Brain microvascular endothelial cell (primary cell): ENCODE data around the gene HOXD8.

Experiments used
- DNase-seq: peaks from one replicate; pipeline ENCODE4 v3.0.0-alpha.2; 2020
- H3K27ac ChIP-seq: fragments of 250-450 bp; sonication (Bioruptor Pico); 2 replicates; pipeline ENCODE4 v1.5.1; 2020; ENCODE audit warnings: mild to moderate bottlenecking, moderate library complexity
- H3K27me3 ChIP-seq: fragments of 250-450 bp; sonication (Bioruptor Pico); replicated peaks from 2 replicates; pipeline ENCODE4 v1.5.1; 2020; ENCODE audit warnings: mild to moderate bottlenecking
- H3K36me3 ChIP-seq: fragments of 250-450 bp; sonication (Bioruptor Pico); replicated peaks from 2 replicates; pipeline ENCODE4 v1.5.1; 2020; ENCODE audit warnings: mild to moderate bottlenecking
- H3K4me3 ChIP-seq: 2 replicates; pipeline ENCODE4 v1.5.1; 2011; ENCODE audit warnings: low read depth, mild to moderate bottlenecking, control low read depth, low read length, moderate library complexity
- in situ Hi-C: cut with HindIII; loops from 2 replicates; pipeline ENCODE4 v1.10.0; 2017; ENCODE audit warnings: low sequenced_read_pairs, low pct_ligation_motif_present
- TF ChIP-seq, protein P1 (sequence below): IDR thresholded peaks from 2 replicates; pipeline ENCODE4 v1.5.1; 2011; ENCODE audit warnings: low read depth, mild to moderate bottlenecking, moderate library complexity, low read length, control low read depth, inconsistent platforms; ENCODE audit errors: missing control alignments

Gene HOXD8

GRCh38 chr2:176128982-176129796, at the start of gene HOXD8:
Gene HOXD8 (plus strand): TSS chr2:176129705. CDS start chr2:176130367, 662 bp downstream.
- no peak for DNase-seq
- no peak within 1 kb of the TSS for H3K4me3 ChIP-seq
- TF ChIP-seq, protein P1, sequence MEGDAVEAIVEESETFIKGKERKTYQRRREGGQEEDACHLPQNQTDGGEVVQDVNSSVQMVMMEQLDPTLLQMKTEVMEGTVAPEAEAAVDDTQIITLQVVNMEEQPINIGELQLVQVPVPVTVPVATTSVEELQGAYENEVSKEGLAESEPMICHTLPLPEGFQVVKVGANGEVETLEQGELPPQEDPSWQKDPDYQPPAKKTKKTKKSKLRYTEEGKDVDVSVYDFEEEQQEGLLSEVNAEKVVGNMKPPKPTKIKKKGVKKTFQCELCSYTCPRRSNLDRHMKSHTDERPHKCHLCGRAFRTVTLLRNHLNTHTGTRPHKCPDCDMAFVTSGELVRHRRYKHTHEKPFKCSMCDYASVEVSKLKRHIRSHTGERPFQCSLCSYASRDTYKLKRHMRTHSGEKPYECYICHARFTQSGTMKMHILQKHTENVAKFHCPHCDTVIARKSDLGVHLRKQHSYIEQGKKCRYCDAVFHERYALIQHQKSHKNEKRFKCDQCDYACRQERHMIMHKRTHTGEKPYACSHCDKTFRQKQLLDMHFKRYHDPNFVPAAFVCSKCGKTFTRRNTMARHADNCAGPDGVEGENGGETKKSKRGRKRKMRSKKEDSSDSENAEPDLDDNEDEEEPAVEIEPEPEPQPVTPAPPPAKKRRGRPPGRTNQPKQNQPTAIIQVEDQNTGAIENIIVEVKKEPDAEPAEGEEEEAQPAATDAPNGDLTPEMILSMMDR = no peak
- no peaks in the 10 kb centered on the region for H3K36me3 ChIP-seq
- in situ Hi-C loops = loop anchor here (25.0 kb wide), 1 partner anchor 508 kb away; no protein-coding TSS in a partner anchor
- H3K27ac ChIP-seq = no peak within 1 kb of the TSS
- H3K27me3 ChIP-seq = peaks cover 90% of the 10 kb centered on the region

DNA sequence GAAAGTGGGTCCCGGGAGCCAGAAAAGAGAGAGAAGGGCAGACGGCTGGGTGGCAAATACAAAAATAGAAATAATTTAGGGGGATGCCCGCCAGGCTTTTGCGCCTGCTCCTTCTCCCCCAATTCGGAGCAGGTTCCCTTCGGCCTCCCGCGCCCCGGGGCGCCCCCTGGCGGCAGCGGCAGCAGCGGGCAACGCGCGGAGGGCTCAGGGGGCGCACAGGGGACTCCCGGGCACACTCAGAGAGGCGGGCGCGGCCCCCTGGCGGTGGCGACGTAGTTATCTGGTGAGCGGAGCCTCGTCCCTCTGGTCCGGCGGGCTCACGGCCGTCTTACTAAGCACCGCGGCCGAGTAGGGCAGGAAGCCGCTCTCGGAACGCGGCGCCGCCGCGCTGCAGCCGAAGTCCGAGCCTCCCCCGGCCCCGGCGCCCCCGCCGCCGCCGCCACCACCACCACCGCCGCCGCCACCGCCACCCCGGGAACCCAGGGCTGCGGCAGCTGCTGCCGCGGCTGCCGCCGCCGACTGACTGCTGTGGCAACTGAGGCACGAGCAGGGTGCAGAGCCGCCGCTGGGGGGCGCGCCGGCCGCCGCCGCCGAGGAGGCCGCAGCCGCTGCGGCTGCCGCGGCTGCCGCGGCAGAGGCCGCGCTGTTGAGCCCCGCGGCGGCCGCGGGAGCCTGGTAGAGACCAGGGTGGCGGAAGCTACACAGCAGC, 49.5 kb upstream of the HOXD8 start:
- H3K27ac ChIP-seq = no peak overlapping the region
- no peaks in the 10 kb centered on the region for H3K36me3 ChIP-seq
- in situ Hi-C loops = no loop called here
- TF ChIP-seq, protein P1 = peak; percentile 55
- peaks cover 93% of the 10 kb centered on the region for H3K27me3 ChIP-seq
- no peak for DNase-seq
- no peak overlapping the region for H3K4me3 ChIP-seq

- H3K27ac ChIP-seq = no peak overlapping the region
- H3K27me3 ChIP-seq = peaks cover 93% of the 10 kb centered on the region
- TF ChIP-seq, protein P1 = no peak
- H3K4me3 ChIP-seq = no peak overlapping the region
- no peaks in the 10 kb centered on the region for H3K36me3 ChIP-seq
- DNase-seq = no peak
- in situ Hi-C loops = no loop called here
Observed at GRCh38 chr2:176080540-176081375, 48.7 kb upstream of the HOXD8 start.

GRCh38 chr2:176081376-176081836, 48.1 kb upstream of the HOXD8 start:
- no peak for DNase-seq
- in situ Hi-C loops = no loop called here
- Histone ChIP-seq H3K27ac (no peak overlapping the region), H3K4me3 (no peak overlapping the region), H3K27me3 (peaks cover 93% of the 10 kb centered on the region), H3K36me3 (no peaks in the 10 kb centered on the region)
- TF ChIP-seq, protein P1 = no peak

- peaks cover 95% of the 10 kb centered on the region for H3K27me3 ChIP-seq
- H3K4me3 ChIP-seq = no peak overlapping the region
- H3K27ac ChIP-seq = no peak overlapping the region
- in situ Hi-C loops = no loop called here
- no peak for DNase-seq
- TF ChIP-seq, protein P1 = no peak
- no peaks in the 10 kb centered on the region for H3K36me3 ChIP-seq
Observed at GRCh38 chr2:176081837-176082524, 47.5 kb upstream of the HOXD8 start.
